AG09309 (cell line): Measurements from ENCODE around the gene PODXL2.

ENCODE experiments used
- DNase-seq: peaks from one replicate; pipeline ENCODE4 v3.0.0-alpha.2; 2010; ENCODE audit warnings: low read depth
- H3K4me3 ChIP-seq: 2 replicates; pipeline ENCODE4 v1.5.1; 2011; ENCODE audit warnings: mild to moderate bottlenecking, low read depth, low read length, moderate library complexity; ENCODE audit not compliant: control insufficient read depth
- CTCF ChIP-seq: IDR thresholded peaks from 2 replicates; pipeline ENCODE4 v1.5.1; 2011; ENCODE audit warnings: mild to moderate bottlenecking, low read depth, low read length, inconsistent platforms; ENCODE audit not compliant: insufficient read depth, control insufficient read depth; ENCODE audit errors: missing control alignments

Gene PODXL2

GRCh38 chr3:127639173-127640041 lies 10.4 kb downstream of the PODXL2 start:
- DNase-seq, result no peak
- no peak overlapping the region for H3K4me3 ChIP-seq
- no peak for TF ChIP-seq CTCF

GRCh38 chr3:127640042-127640355 lies 11.0 kb downstream of the PODXL2 start:
- H3K4me3 ChIP-seq, result no peak overlapping the region
- TF ChIP-seq CTCF, result no peak
- DNase-seq, result no peak

GRCh38 chr3:127644641-127645370 lies 15.8 kb downstream of the PODXL2 start:
- no peak for TF ChIP-seq CTCF
- DNase-seq, result no peak
- no peak overlapping the region for H3K4me3 ChIP-seq

GRCh38 chr3:127645371-127646015 lies 16.5 kb downstream of the PODXL2 start:
- H3K4me3 ChIP-seq, result no peak overlapping the region
- no peak for DNase-seq
- no peak for TF ChIP-seq CTCF

- no peak overlapping the region for H3K4me3 ChIP-seq
- DNase-seq, result no peak
- TF ChIP-seq CTCF, result no peak
These were observed 17.6 kb downstream of the PODXL2 start for GRCh38 chr3:127646501-127647046.

GRCh38 chr3:127647166-127647844 lies 18.3 kb downstream of the PODXL2 start:
- no peak for TF ChIP-seq CTCF
- DNase-seq, result no peak
- H3K4me3 ChIP-seq, result no peak overlapping the region
